Measurements from ENCODE around the gene LY86. TPM values are rescaled to one million over a fixed set of nuclear protein-coding genes. Genes with fewer than 3 reads are reported as not detected.

Gene LY86
- total and polyA plus RNA-seq, 9 of the 15 experiments (the other 6 are each of a cell fraction or from before 2014, with no cell fraction given) = 0.08 to 0.20 TPM; not detected in 7

DNA sequence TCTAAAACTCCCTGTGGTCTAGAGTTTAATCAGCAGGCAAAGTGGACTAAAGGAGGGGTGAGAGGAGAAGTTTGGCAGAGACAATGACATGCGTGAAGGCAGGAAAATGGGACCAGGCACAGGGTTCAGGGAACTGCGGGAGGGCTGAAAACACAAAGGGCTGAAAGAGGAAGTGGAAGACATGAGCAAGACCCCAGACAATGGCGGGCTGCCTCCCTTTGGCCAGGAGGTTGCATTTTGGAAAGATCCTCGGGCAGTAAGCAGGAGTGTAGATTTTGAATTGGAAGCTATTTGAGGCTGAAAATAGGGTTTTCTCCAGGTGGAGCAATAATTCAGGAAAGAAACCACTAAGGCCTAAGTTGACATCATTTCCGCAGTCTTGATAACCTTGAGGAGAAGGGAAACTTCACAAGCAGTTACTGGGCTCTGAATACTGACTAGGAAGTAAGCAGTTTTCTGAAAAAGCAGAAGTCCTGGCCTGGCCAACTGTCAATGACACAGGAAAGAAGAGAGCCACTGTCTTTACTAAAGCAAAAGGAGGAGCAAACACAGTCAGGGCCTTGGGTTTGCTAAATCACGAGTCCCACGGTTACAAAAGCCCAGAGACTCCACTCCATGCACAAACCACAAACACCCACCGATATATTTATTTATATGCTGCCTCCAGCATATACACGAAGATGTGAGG lies 3.4 kb downstream of the LY86 start (continued):
- TF ChIP-seq MAFG (tag; conservative IDR thresholded peaks at IDR 0.05) (no peak), MYNN (IDR thresholded peaks at IDR 0.05) (no peak), MYNN (CRISPR knock-in tag; IDR thresholded peaks at IDR 0.05) (no peak), ZNF175 (CRISPR knock-in tag; IDR thresholded peaks at IDR 0.05; ENCODE audit: low read depth) (peak; percentile 87), TRIM28 (IDR thresholded peaks at IDR 0.05) (no peak), ZNF696 (CRISPR knock-in tag; conservative IDR thresholded peaks at IDR 0.05) (no peak), ZFP30 (CRISPR knock-in tag; IDR thresholded peaks at IDR 0.05; ENCODE audit: borderline replicate concordance) (no peak), ZNF134 (CRISPR knock-in tag; conservative IDR thresholded peaks at IDR 0.05) (peak; percentile 35; the same call in 1 of the 2 replicates), SRSF3 (IDR thresholded peaks at IDR 0.05; ENCODE audit: insufficient read depth, low read length) (no peak), RBM14 (IDR thresholded peaks at IDR 0.05; ENCODE audit: borderline replicate concordance, insufficient read depth, low read depth, low read length) (no peak), SMARCE1 (IDR thresholded peaks at IDR 0.05) (no peak; the same call in 1 of the 2 replicates), POU5F1 (IDR thresholded peaks at IDR 0.05; ENCODE audit: borderline replicate concordance, low read depth, low read length, partially characterized antibody) (no peak), TAL1 (IDR thresholded peaks at IDR 0.05) (no peak), FOXK2 (conservative IDR thresholded peaks at IDR 0.05 in 1 of 2, IDR thresholded peaks at IDR 0.05 in 1 of 2; ENCODE audit: low read depth in 2 of 2) (no peak), KLF1 (tag; IDR thresholded peaks at IDR 0.05) (no peak), TAF1 (IDR thresholded peaks at IDR 0.05; ENCODE audit: control insufficient read depth, extremely low read depth, insufficient read depth, low read length, severe bottlenecking) (no peak), DNMT1 (IDR thresholded peaks at IDR 0.05) (no peak), LEF1 (IDR thresholded peaks at IDR 0.05) (no peak; the same call in 1 of the 2 replicates), ZNF408 (CRISPR knock-in tag; IDR thresholded peaks at IDR 0.05; ENCODE audit: low read depth) (no peak), GABPB1 (CRISPR knock-in tag; IDR thresholded peaks at IDR 0.05) (peak; percentile 65), RBM34 (IDR thresholded peaks at IDR 0.05; ENCODE audit: borderline replicate concordance, insufficient read depth, low read length) (no peak), ELF1 (tag; IDR thresholded peaks at IDR 0.05) (peak; percentile 60; the same call in 1 of the 2 replicates), ZNF316 (IDR thresholded peaks at IDR 0.05) (no peak), CBFA2T3 (IDR thresholded peaks at IDR 0.05) (no peak), FUS (optimal IDR thresholded peaks at IDR 0.05; ENCODE audit: low read depth, low read length) (no peak)
- TF ChIP-seq, protein P1, sequence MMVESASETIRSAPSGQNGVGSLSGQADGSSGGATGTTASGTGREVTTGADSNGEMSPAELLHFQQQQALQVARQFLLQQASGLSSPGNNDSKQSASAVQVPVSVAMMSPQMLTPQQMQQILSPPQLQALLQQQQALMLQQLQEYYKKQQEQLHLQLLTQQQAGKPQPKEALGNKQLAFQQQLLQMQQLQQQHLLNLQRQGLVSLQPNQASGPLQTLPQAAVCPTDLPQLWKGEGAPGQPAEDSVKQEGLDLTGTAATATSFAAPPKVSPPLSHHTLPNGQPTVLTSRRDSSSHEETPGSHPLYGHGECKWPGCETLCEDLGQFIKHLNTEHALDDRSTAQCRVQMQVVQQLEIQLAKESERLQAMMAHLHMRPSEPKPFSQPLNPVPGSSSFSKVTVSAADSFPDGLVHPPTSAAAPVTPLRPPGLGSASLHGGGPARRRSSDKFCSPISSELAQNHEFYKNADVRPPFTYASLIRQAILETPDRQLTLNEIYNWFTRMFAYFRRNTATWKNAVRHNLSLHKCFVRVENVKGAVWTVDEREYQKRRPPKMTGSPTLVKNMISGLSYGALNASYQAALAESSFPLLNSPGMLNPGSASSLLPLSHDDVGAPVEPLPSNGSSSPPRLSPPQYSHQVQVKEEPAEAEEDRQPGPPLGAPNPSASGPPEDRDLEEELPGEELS (CRISPR knock-in tag; IDR thresholded peaks at IDR 0.05; ENCODE audit: borderline replicate concordance) = no peak
- TF ChIP-seq, protein P2, sequence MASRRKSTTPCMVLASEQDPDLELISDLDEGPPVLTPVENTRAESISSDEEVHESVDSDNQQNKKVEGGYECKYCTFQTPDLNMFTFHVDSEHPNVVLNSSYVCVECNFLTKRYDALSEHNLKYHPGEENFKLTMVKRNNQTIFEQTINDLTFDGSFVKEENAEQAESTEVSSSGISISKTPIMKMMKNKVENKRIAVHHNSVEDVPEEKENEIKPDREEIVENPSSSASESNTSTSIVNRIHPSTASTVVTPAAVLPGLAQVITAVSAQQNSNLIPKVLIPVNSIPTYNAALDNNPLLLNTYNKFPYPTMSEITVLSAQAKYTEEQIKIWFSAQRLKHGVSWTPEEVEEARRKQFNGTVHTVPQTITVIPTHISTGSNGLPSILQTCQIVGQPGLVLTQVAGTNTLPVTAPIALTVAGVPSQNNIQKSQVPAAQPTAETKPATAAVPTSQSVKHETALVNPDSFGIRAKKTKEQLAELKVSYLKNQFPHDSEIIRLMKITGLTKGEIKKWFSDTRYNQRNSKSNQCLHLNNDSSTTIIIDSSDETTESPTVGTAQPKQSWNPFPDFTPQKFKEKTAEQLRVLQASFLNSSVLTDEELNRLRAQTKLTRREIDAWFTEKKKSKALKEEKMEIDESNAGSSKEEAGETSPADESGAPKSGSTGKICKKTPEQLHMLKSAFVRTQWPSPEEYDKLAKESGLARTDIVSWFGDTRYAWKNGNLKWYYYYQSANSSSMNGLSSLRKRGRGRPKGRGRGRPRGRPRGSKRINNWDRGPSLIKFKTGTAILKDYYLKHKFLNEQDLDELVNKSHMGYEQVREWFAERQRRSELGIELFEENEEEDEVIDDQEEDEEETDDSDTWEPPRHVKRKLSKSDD (conservative IDR thresholded peaks at IDR 0.05; ENCODE audit: low read length) = no peak
